Breast epithelium (tissue), 3 donors: ENCODE measurements around the gene ZNRF2.

Experiments
- POLR2A ChIP-seq: fragments of 450-650 bp; IDR thresholded peaks from one replicate; pipeline ENCODE4 v1.6.1; 2016; ENCODE audit warnings: antibody characterized with exemption, mild to moderate bottlenecking, moderate library complexity
- TF ChIP-seq, protein P1 (sequence below), 3 donors: fragments of 450-650 bp; IDR thresholded peaks; one replicate each; pipeline ENCODE4 v1.5.1; 2016 to 2017; ENCODE audit warnings: antibody characterized with exemption in 3 of 3, mild to moderate bottlenecking in 3 of 3, moderate library complexity in 3 of 3

DNA sequence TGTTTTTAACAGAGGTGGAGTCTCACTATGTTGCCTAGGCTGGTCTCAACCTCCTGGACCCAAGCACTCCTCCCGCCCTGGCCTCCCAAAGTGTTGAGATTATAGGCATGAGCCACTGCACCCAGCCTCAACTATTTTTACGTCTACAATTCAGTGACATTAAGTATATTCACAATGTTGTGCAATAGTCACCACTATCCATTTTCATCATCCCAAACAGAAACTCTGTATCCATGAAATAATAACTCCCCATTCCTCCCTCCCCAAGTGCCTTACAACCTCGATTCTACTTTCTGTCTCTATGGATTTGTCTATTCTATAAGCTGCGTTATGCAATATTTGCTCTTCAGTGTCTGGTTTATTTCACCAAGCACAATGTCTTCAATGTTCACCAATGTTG, 20.3 kb upstream of the ZNRF2 start:
- TF ChIP-seq, protein P1, sequence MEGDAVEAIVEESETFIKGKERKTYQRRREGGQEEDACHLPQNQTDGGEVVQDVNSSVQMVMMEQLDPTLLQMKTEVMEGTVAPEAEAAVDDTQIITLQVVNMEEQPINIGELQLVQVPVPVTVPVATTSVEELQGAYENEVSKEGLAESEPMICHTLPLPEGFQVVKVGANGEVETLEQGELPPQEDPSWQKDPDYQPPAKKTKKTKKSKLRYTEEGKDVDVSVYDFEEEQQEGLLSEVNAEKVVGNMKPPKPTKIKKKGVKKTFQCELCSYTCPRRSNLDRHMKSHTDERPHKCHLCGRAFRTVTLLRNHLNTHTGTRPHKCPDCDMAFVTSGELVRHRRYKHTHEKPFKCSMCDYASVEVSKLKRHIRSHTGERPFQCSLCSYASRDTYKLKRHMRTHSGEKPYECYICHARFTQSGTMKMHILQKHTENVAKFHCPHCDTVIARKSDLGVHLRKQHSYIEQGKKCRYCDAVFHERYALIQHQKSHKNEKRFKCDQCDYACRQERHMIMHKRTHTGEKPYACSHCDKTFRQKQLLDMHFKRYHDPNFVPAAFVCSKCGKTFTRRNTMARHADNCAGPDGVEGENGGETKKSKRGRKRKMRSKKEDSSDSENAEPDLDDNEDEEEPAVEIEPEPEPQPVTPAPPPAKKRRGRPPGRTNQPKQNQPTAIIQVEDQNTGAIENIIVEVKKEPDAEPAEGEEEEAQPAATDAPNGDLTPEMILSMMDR (IDR thresholded peaks at IDR 0.05) = no peak
- no peak for TF ChIP-seq POLR2A
